Thymus (tissue), 11 donors: ENCODE data around the gene PARM1. TPM values are rescaled to one million over a fixed set of nuclear protein-coding genes. Genes with fewer than 3 reads are reported as not detected.

ENCODE experiments used
- DNase-seq, 9 donors: peaks; one replicate each; pipeline ENCODE4 v3.0.0-alpha.2; 2013; ENCODE audit warnings: low spot score in 9 of 9, low read depth in 6 of 9, missing footprints in 1 of 9
- H3K27ac ChIP-seq, 2 donors: one replicate each; pipeline ENCODE4 v1.5.1; 2013; ENCODE audit warnings: control low read depth in 1 of 2, low read depth in 1 of 2, low read length in 1 of 2, mild to moderate bottlenecking in 1 of 2, moderate library complexity in 1 of 2
- H3K27me3 ChIP-seq, 2 donors: one replicate each; pipeline ENCODE4 v1.5.1; 2013; ENCODE audit warnings: low read length in 1 of 2; ENCODE audit not compliant: control insufficient read depth in 2 of 2, insufficient read depth in 1 of 2
- H3K36me3 ChIP-seq, 2 donors: one replicate each; pipeline ENCODE4 v1.5.1; 2013; ENCODE audit warnings: low read length in 1 of 2, mild to moderate bottlenecking in 1 of 2, moderate library complexity in 1 of 2; ENCODE audit not compliant: control insufficient read depth in 2 of 2, insufficient read depth in 2 of 2
- H3K4me1 ChIP-seq, 2 donors: one replicate each; pipeline ENCODE4 v1.5.1; 2013; ENCODE audit warnings: low read length in 2 of 2; ENCODE audit not compliant: control insufficient read depth in 2 of 2, insufficient read depth in 2 of 2
- H3K4me3 ChIP-seq, 2 donors: one replicate each; pipeline ENCODE4 v1.5.1; 2013; ENCODE audit warnings: low read length in 2 of 2, control low read depth in 1 of 2, mild to moderate bottlenecking in 1 of 2
- H3K9me3 ChIP-seq, 2 donors: one replicate each; pipeline ENCODE4 v1.5.1; 2013; ENCODE audit warnings: low read length in 1 of 2, mild to moderate bottlenecking in 1 of 2; ENCODE audit not compliant: control insufficient read depth in 2 of 2, insufficient read depth in 1 of 2
- WGBS: extraction: QIAGEN DNeasy Blood & Tissue Kit; methylation state at CpG from one replicate; pipeline ENCODE4 v1.1.7; 2013; 5-methylcytosine and 5-hydroxymethylcytosine counted together
- polyA plus RNA-seq: library from polyadenylated mRNA; stranded (reverse); fragments of 200-250 nt; gene quantifications from one replicate; pipeline ENCODE4 v1.2.3, GENCODE V29; 2013
- total RNA-seq: library from RNA; stranded (reverse); fragments of 120-200 nt; gene quantifications from one replicate; pipeline ENCODE4 v1.2.4, GENCODE V29; 2013
- donor health status: healthy.

Gene PARM1
- total and polyA plus RNA-seq, 2 donors, result 19.9 to 27.2 TPM

DNA sequence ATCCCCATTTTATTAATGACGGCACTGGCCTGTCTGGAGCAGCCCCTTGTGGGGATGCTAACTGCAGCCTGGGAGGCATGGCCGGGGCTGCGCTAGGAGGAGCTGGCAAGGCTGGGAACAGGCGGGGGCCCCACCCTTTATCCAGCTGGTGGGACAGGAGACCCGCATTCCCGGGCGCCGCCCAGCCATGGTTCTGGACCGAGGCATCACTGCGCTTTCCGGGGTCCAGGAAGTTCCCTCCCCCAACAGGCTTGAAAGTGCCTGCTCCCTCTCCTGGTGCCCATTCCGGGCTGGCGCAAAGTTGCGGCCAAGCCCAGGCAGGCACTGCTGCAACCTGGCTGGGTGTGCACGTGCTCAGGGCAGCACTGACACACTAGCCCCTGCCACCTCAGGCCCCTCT, 124.5 kb downstream of the PARM1 start:
- Histone ChIP-seq H3K4me1 (no peaks in the 10 kb centered on the region), H3K27me3 (no peaks in the 10 kb centered on the region), H3K27ac (no peak overlapping the region), H3K36me3 (no peaks in the 10 kb centered on the region), H3K9me3 (peaks cover 0 to 5% of the 10 kb centered on the region in 2 donors), H3K4me3 (no peak overlapping the region)
- no peak for DNase-seq
- 96% methylated on average over 15 of the region's 15 CpGs for WGBS

DNA sequence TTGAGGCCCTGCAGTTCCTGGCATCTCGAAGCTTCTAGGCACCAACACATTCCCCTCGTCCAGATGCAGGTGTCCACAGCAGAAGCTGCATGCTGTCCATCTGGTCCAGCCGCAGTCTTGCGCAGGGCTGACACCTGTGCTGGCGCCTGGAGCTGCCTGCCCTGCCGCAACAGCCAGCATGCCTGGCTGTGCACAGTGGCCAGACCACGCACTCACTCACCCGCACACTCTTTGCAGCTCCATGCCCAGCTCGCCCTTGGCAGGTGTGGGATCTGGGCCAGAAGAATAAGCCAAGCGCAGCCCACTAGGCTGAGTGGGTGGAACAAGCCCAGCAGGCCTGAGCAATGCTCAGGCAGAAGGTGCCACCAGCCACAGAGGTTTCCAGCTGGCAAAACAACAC, 125.6 kb downstream of the PARM1 start:
- no peak overlapping the region for H3K4me3 ChIP-seq
- WGBS, result 92% methylated on average over 10 of the region's 10 CpGs
- DNase-seq, result no peak
- peaks cover 0 to 5% of the 10 kb centered on the region in 2 donors for H3K9me3 ChIP-seq
- H3K27ac ChIP-seq, result no peak overlapping the region
- H3K27me3 ChIP-seq, result no peaks in the 10 kb centered on the region
- no peaks in the 10 kb centered on the region for H3K36me3 ChIP-seq
- no peaks in the 10 kb centered on the region for H3K4me1 ChIP-seq

DNA sequence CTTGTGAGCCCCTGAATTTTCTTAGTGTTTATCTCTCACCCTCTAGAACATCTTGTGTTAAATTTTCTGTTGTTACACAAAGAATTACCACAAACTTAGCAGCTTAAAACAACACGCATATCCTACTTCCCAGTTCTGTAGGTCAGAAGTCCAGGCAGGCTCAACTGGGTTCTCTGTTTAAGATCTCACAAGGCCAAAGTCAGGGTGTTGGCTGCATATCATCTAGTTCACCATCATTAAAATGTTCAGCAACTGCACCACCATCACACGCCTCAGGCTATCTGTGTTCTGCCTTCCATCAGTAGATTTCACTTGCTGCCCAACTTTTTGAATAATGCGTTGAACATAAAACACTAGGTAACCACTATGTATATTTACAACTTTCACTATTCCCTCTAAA, 130.5 kb downstream of the PARM1 start:
- H3K27me3 ChIP-seq, result no peaks in the 10 kb centered on the region
- no peak overlapping the region for H3K27ac ChIP-seq
- 97% methylated on average over 3 of the region's 3 CpGs for WGBS
- no peaks in the 10 kb centered on the region for H3K36me3 ChIP-seq
- H3K4me3 ChIP-seq, result no peak overlapping the region
- H3K4me1 ChIP-seq, result no peaks in the 10 kb centered on the region
- no peak for DNase-seq
- no peaks in the 10 kb centered on the region for H3K9me3 ChIP-seq

GRCh38 chr4:75065909-75066308, 133.0 kb downstream of the PARM1 start:
- Histone ChIP-seq H3K27me3 (no peaks in the 10 kb centered on the region), H3K4me3 (no peak overlapping the region), H3K27ac (no peak overlapping the region), H3K4me1 (no peaks in the 10 kb centered on the region), H3K9me3 (no peaks in the 10 kb centered on the region), H3K36me3 (no peaks in the 10 kb centered on the region)
- DNase-seq, result no peak

DNA sequence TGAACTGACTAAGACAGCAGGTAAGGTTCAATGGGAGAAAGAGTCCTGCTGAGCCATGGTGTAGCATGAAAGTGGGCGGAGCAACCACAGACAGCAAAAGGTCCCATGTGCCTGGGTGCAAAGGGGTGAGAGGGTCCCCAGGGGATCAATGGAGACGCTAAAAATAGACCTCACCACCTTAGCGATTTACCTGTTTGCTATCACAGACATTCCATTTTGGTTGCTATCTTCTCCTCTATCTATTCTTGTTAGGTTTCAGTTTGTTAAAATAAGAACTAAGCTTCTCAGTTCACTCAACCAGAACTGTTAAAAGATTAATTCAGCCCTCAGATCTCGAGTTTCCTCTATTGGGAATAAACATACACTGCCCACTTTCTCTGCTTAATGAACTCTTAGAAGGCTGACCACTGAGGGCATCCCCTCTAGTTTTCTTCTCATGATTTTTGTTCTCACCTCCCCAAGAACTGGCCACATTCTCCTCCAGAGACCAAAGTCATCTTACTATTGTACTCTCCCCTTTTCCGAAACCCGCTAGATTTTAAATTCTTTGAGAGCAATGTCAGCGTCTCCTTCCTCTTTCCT, 136.7 kb downstream of the PARM1 start:
- no peak overlapping the region for H3K27ac ChIP-seq
- DNase-seq, result no peak
- H3K4me3 ChIP-seq, result no peak overlapping the region

GRCh38 chr4:75071317-75071716, 138.4 kb downstream of the PARM1 start:
- H3K9me3 ChIP-seq, result no peaks in the 10 kb centered on the region
- H3K4me1 ChIP-seq, result no peaks in the 10 kb centered on the region
- WGBS, result 94% methylated on average over 4 of the region's 4 CpGs
- no peak overlapping the region for H3K4me3 ChIP-seq
- H3K36me3 ChIP-seq, result no peaks in the 10 kb centered on the region
- H3K27me3 ChIP-seq, result no peaks in the 10 kb centered on the region
- H3K27ac ChIP-seq, result no peak overlapping the region
- no peak for DNase-seq

More for the DNA sequence above, 136.7 kb downstream of the PARM1 start:
- WGBS, result 62% methylated on average over 7 of the region's 7 CpGs
- Histone ChIP-seq H3K27me3 (no peaks in the 10 kb centered on the region), H3K36me3 (no peaks in the 10 kb centered on the region), H3K9me3 (no peaks in the 10 kb centered on the region), H3K4me1 (no peaks in the 10 kb centered on the region)

DNA sequence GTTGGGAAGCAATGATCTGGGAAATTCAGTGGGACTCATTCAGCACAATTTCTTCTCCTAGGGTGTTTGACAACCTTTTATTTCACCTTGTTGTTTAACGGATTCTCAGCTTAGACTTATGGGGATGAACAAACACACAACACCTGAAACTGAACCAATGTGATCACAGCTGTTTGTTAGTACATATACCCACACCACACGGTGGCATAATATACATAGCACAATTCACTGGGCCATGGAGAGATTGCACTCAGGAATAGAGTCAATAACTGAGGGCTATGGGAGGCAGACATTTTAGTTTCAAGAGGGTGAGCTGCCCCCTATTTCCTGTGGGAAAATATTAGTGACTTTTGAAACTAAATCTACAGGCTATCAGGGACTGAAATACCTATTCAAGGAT, 148.0 kb downstream of the PARM1 start:
- Histone ChIP-seq H3K4me3 (no peak overlapping the region), H3K27me3 (no peaks in the 10 kb centered on the region), H3K36me3 (no peaks in the 10 kb centered on the region), H3K9me3 (no peaks in the 10 kb centered on the region), H3K27ac (no peak overlapping the region), H3K4me1 (no peaks in the 10 kb centered on the region)
- whole genome bisulfite sequencing, result 94% methylated on average over 2 of the region's 2 CpGs
- no peak for DNase-seq

- H3K9me3 ChIP-seq, result no peaks in the 10 kb centered on the region
- H3K27me3 ChIP-seq, result no peaks in the 10 kb centered on the region
- WGBS, result 95% methylated on average over 1 of the region's 1 CpG
- no peaks in the 10 kb centered on the region for H3K4me1 ChIP-seq
- no peak overlapping the region for H3K4me3 ChIP-seq
- no peak overlapping the region for H3K27ac ChIP-seq
- DNase-seq, result no peak
- H3K36me3 ChIP-seq, result no peaks in the 10 kb centered on the region
These were observed 148.6 kb downstream of the PARM1 start for GRCh38 chr4:75081561-75081960.

DNA sequence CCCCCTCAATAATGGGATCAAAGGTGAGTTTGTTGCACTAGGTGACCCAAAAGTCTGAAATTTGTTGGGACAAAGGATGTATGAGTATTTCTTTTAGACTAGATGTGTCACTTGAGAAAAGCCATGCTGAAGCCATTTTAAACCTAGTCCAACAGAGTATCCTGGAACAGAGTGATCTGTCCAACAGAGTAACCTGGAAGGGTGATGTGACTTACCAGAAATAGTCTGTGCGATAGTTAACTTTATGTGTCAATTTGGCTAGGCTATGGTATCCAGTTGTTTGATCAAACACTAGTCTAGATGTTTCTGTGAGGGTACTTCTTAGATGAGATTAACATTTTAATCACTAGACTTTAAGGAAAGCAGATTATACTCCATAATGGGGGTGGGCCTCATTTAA, 154.5 kb downstream of the PARM1 start:
- no peaks in the 10 kb centered on the region for H3K4me1 ChIP-seq
- DNase-seq, result no peak
- 60% methylated on average over 1 of the region's 1 CpG for WGBS
- H3K4me3 ChIP-seq, result no peak overlapping the region
- no peaks in the 10 kb centered on the region for H3K36me3 ChIP-seq
- no peaks in the 10 kb centered on the region for H3K9me3 ChIP-seq
- no peaks in the 10 kb centered on the region for H3K27me3 ChIP-seq
- H3K27ac ChIP-seq, result no peak overlapping the region

DNA sequence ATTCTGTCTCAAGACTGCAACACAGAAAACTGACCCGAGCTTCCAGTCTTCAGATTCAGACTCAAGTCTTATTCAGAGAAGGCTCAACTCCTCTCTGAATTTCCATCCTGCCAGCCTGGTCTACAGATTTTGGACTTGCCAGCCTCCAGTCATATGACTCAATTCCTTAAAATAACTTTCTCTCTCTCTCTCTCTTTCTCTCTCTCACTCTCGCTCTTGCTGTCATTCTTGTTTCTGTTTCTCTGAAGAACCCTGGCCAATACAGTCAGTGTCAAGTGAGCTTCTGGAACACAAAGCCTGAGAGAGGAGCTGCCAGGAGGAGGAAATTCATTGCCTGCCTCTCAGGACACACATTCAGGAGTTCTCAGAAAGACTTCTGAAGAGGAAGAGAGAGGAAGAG, 154.9 kb downstream of the PARM1 start:
- DNase-seq, result no peak
- Histone ChIP-seq H3K27me3 (no peaks in the 10 kb centered on the region), H3K4me3 (no peak overlapping the region), H3K36me3 (no peaks in the 10 kb centered on the region), H3K27ac (no peak overlapping the region), H3K9me3 (no peaks in the 10 kb centered on the region), H3K4me1 (no peaks in the 10 kb centered on the region)
- WGBS, result 87% methylated on average over 2 of the region's 2 CpGs
